Measurements from ENCODE around the gene CEP97.
"Not testable (repeated sequence)": the region's sequence is repeated elsewhere in the genome, so short reads cannot be mapped to it uniquely, and the experiment has no call there.

The CEP97 gene

GRCh38 chr3:101702726-101703125 is 21.7 kb upstream of the CEP97 start:
- no peak for DNase-seq

- no peak for DNase-seq
Measured at GRCh38 chr3:101703169-101703568, 21.2 kb upstream of the CEP97 start.

- DNase-seq = not testable (repeated sequence)
Measured at GRCh38 chr3:101704639-101705038, 19.8 kb upstream of the CEP97 start.

- no peak for DNase-seq
Measured at GRCh38 chr3:101709126-101709525, 15.3 kb upstream of the CEP97 start.

GRCh38 chr3:101718455-101718854 is 6.0 kb upstream of the CEP97 start:
- DNase-seq = no peak

- no peak for DNase-seq
Measured at GRCh38 chr3:101719604-101720185, 4.7 kb upstream of the CEP97 start.

GRCh38 chr3:101720851-101721840 is 3.3 kb upstream of the CEP97 start:
- peak; percentile 27 to 39 for DNase-seq

- DNase-seq = no peak
Measured at GRCh38 chr3:101722394-101723173, 1.8 kb upstream of the CEP97 start.

- peak; percentile 37 to 53 for DNase-seq
Measured at GRCh38 chr3:101725194-101725889, 928 bp downstream of the CEP97 start.

GRCh38 chr3:101725890-101726275 is 1.5 kb downstream of the CEP97 start:
- DNase-seq = no peak

- no peak for DNase-seq
Measured at GRCh38 chr3:101729586-101729985, 5.2 kb downstream of the CEP97 start.

GRCh38 chr3:101730839-101731238 is 6.4 kb downstream of the CEP97 start:
- no peak for DNase-seq

- DNase-seq = no peak
Measured at GRCh38 chr3:101732240-101732641, 7.8 kb downstream of the CEP97 start.

GRCh38 chr3:101735833-101736232 is 11.4 kb downstream of the CEP97 start:
- DNase-seq = no peak

- DNase-seq = not testable (repeated sequence)
Measured at GRCh38 chr3:101741914-101742313, 17.5 kb downstream of the CEP97 start.

GRCh38 chr3:101744811-101745210 is 20.4 kb downstream of the CEP97 start:
- DNase-seq = no peak

- DNase-seq = not testable (repeated sequence)
Measured at GRCh38 chr3:101745934-101746333, 21.5 kb downstream of the CEP97 start.

- not testable (repeated sequence) for DNase-seq
Measured at GRCh38 chr3:101753386-101754113, 29.1 kb downstream of the CEP97 start.

- DNase-seq = no peak
Measured at GRCh38 chr3:101758224-101758623, 33.8 kb downstream of the CEP97 start.

- no peak for DNase-seq
Measured at GRCh38 chr3:101762041-101762646, 37.7 kb downstream of the CEP97 start.

GRCh38 chr3:101777745-101778281 is 53.4 kb downstream of the CEP97 start:
- not testable (repeated sequence) for DNase-seq

Data from activated T-cell treated with anti-CD3 and anti-CD28 coated beads, Interleukin-2, amount 50 U/mL, for 48 hours (primary cell).